Transverse colon (tissue), 4 donors: ENCODE measurements around the gene NABP2. TPM values are rescaled to one million over a fixed set of nuclear protein-coding genes. Genes with fewer than 3 reads are reported as not detected.
"Not testable (repeated sequence)": the region's sequence is repeated elsewhere in the genome, so short reads cannot be mapped to it uniquely, and the experiment has no call there.

Experiments
- DNase-seq: peaks from one replicate; pipeline ENCODE4 v3.0.0-alpha.2; 2019
- H3K27ac ChIP-seq, 4 donors: fragments of 200-600 bp; sonication (generic); 2 replicates each; pipeline ENCODE4 v1.5.1; 2016 to 2018; ENCODE audit warnings: inconsistent platforms in 4 of 4
- H3K27me3 ChIP-seq: fragments of 200-600 bp; sonication (generic); 2 replicates; pipeline ENCODE4 v1.5.1; 2017; ENCODE audit warnings: inconsistent platforms
- H3K36me3 ChIP-seq, 4 donors: fragments of 200-600 bp; sonication (generic); 2 replicates each; pipeline ENCODE4 v1.5.1; 2017 to 2019; ENCODE audit warnings: inconsistent platforms in 4 of 4
- H3K4me1 ChIP-seq, 4 donors: fragments of 200-600 bp; sonication (generic); 2 replicates each; pipeline ENCODE4 v1.5.1; 2017 to 2020; ENCODE audit warnings: inconsistent platforms in 4 of 4
- H3K4me3 ChIP-seq, 4 donors: fragments of 200-600 bp; sonication (generic); 1 replicate in 1 of 4; 2 replicates in 3 of 4; pipeline versions ENCODE4 v1.5.1 to v1.6.1; 2017 to 2019; ENCODE audit warnings: inconsistent platforms in 4 of 4
- H3K9me3 ChIP-seq, 2 donors: fragments of 200-600 bp; sonication (generic); 2 replicates each; pipeline ENCODE4 v1.5.1; 2017 to 2019; ENCODE audit warnings: inconsistent platforms in 2 of 2
- CTCF ChIP-seq, 5 experiments: fragments of 200-600 bp in 3 of 5; fragments of 450-650 bp in 2 of 5; sonication (generic) in 3 of 5; IDR thresholded peaks; 1 replicate in 2 of 5; 2 replicates in 3 of 5; pipeline ENCODE4 v1.5.1; 2016 to 2017; ENCODE audit warnings: antibody characterized with exemption in 5 of 5, inconsistent platforms in 3 of 5, mild to moderate bottlenecking in 2 of 5, moderate library complexity in 1 of 5
- EP300 ChIP-seq: sonication (generic); formaldehyde crosslinking; IDR thresholded peaks from one replicate; pipeline ENCODE4 v1.6.1; 2017; ENCODE audit warnings: antibody characterized with exemption, low read depth
- POLR2A ChIP-seq: fragments of 450-650 bp; IDR thresholded peaks from one replicate; pipeline ENCODE4 v1.6.1; 2016; ENCODE audit warnings: antibody characterized with exemption, mild to moderate bottlenecking, moderate library complexity
- POLR2AphosphoS5 ChIP-seq, 3 donors: sonication (generic); formaldehyde crosslinking; IDR thresholded peaks; one replicate each; pipeline ENCODE4 v1.6.1; 2016; ENCODE audit warnings: antibody characterized with exemption in 3 of 3
- WGBS, 2 donors: methylation state at CpG; one replicate each; pipeline ENCODE4 v1.1.5; 2018; ENCODE audit warnings: low coverage in 1 of 2; 5-methylcytosine and 5-hydroxymethylcytosine counted together
- in situ Hi-C, 4 donors: fragments of 200-750 bp; cut with MboI; loops; one replicate each; pipeline versions ENCODE4 v1.15.0 to v1.15.1; 2017; ENCODE audit warnings: low sequenced_read_pairs in 3 of 4, low pct_ligation_motif_present in 1 of 4, low pct_unique_long_range_greater_than_20kb in 1 of 4
- intact Hi-C: fragments of 100-400 bp; cut with DNase I; formaldehyde crosslinking; loops from one replicate; pipeline ENCODE4 v1.15.1; 2023; ENCODE audit warnings: low total_unique reads
- total RNA-seq, 4 donors: library from RNA; depleted of rRNA; stranded (reverse); fragments of >200 nt; gene quantifications; one replicate each; pipeline ENCODE4 v1.1.0, GENCODE V29; 2016

Gene NABP2
- total RNA-seq, 4 donors from 2014 or later, result 4.9 to 26.8 (median 15.5) TPM

GRCh38 chr12:56266693-56267442 is 42.7 kb downstream of the NABP2 start, which contains the start of gene COQ10A:
Gene COQ10A, plus strand, starts transcription at chr12:56266942. Its CDS starts 177 bp downstream, at chr12:56267119.
- DNase-seq, result peak; percentile 93
- Histone ChIP-seq H3K9me3 (no peaks in the 10 kb centered on the region), H3K27me3 (no peaks in the 10 kb centered on the region), H3K27ac (peak within 1 kb of the TSS; percentile 92 to 96 (median 96)), H3K4me3 (peak within 1 kb of the TSS; percentile 55 to 80 (median 58)), H3K4me1 (peaks cover 5 to 14% (median 12%) of the 10 kb centered on the region in 4 donors), H3K36me3 (peaks cover 0 to 8% (median 4%) of the 10 kb centered on the region in 4 donors)
- in situ Hi-C loops (no loop called here), intact Hi-C loops (no loop called here)
- TF ChIP-seq CTCF (IDR thresholded peaks at IDR 0.05) (peak; percentile 66 to 91 (median 74)), EP300 (no peak), POLR2A (peak; percentile 81), POLR2AphosphoS5 (IDR thresholded peaks at IDR 0.05) (peak; percentile 90 to 93 (median 91))
- 0 to 1% methylated on average over 3 to 56 of the region's 68 CpGs for WGBS, 2 donors

GRCh38 chr12:56267443-56268071 is 43.4 kb downstream of the NABP2 start:
- Histone ChIP-seq H3K4me3 (peak overlapping the region; percentile 55 to 80 (median 58)), H3K27ac (peak overlapping the region; percentile 92 to 96 (median 96)), H3K27me3 (no peaks in the 10 kb centered on the region), H3K9me3 (no peaks in the 10 kb centered on the region), H3K36me3 (peaks cover 0 to 15% (median 7%) of the 10 kb centered on the region in 4 donors), H3K4me1 (peaks cover 5 to 14% (median 12%) of the 10 kb centered on the region in 4 donors)
- in situ Hi-C loops (no loop called here), intact Hi-C loops (no loop called here)
- 22 to 50% methylated on average over 1 to 21 of the region's 21 CpGs for WGBS, 2 donors
- no peak for DNase-seq
- TF ChIP-seq POLR2AphosphoS5 (IDR thresholded peaks at IDR 0.05), result no peak
- TF ChIP-seq POLR2A, result no peak
- no peak for TF ChIP-seq EP300

- no peak overlapping the region for H3K27ac ChIP-seq
- 15% methylated on average over 1 of the region's 1 CpG; no CpG with 5 or more reads in 1 of the 2 donors for WGBS, 2 donors
- no peak for DNase-seq
- no peak overlapping the region for H3K4me3 ChIP-seq
- H3K36me3 ChIP-seq, result peaks cover 0 to 48% (median 23%) of the 10 kb centered on the region in 4 donors
- peaks cover 3 to 14% (median 9%) of the 10 kb centered on the region in 4 donors for H3K4me1 ChIP-seq
- TF ChIP-seq POLR2AphosphoS5 (IDR thresholded peaks at IDR 0.05) (no peak), EP300 (no peak), CTCF (IDR thresholded peaks at IDR 0.05) (peak in 2 of 5 experiments; percentile 10 to 12)
- intact Hi-C loops (no loop called here), in situ Hi-C loops (no loop called here)
- no peaks in the 10 kb centered on the region for H3K27me3 ChIP-seq
- no peaks in the 10 kb centered on the region for H3K9me3 ChIP-seq
Observed at GRCh38 chr12:56271031-56271430, 46.9 kb downstream of the NABP2 start.

- peaks cover 1 to 57% (median 28%) of the 10 kb centered on the region in 4 donors for H3K36me3 ChIP-seq
- H3K4me3 ChIP-seq, H3K4me1 ChIP-seq, H3K9me3 ChIP-seq, DNase-seq, in situ Hi-C loops, H3K27ac ChIP-seq, intact Hi-C loops, H3K27me3 ChIP-seq: not testable (repeated sequence)
- 89% methylated on average over 2 of the region's 2 CpGs; no CpG with 5 or more reads in 1 of the 2 donors for WGBS, 2 donors
Observed at GRCh38 chr12:56272468-56272867, 48.3 kb downstream of the NABP2 start.

GRCh38 chr12:56274299-56274698 is 50.2 kb downstream of the NABP2 start:
- no peak overlapping the region for H3K27ac ChIP-seq
- peaks cover 1 to 75% (median 37%) of the 10 kb centered on the region in 4 donors for H3K36me3 ChIP-seq
- no peaks in the 10 kb centered on the region for H3K4me1 ChIP-seq
- DNase-seq, result no peak
- H3K27me3 ChIP-seq, result no peaks in the 10 kb centered on the region
- intact Hi-C loops, result no loop called here
- WGBS, 2 donors, result 83% methylated on average over 2 of the region's 2 CpGs; no CpG with 5 or more reads in 1 of the 2 donors
- no peaks in the 10 kb centered on the region for H3K9me3 ChIP-seq
- no peak overlapping the region for H3K4me3 ChIP-seq
- in situ Hi-C loops, result no loop called here
- no peak for TF ChIP-seq EP300
- TF ChIP-seq POLR2AphosphoS5 (IDR thresholded peaks at IDR 0.05), result no peak
- no peak for TF ChIP-seq CTCF (IDR thresholded peaks at IDR 0.05)
- no peak for TF ChIP-seq POLR2A
